ENCODE measurements around the gene NEU4. TPM values are rescaled to one million over a fixed set of nuclear protein-coding genes. Genes with fewer than 3 reads are reported as not detected.

Gene NEU4
- total RNA-seq, 1 donor from 2014 or later = not detected

DNA sequence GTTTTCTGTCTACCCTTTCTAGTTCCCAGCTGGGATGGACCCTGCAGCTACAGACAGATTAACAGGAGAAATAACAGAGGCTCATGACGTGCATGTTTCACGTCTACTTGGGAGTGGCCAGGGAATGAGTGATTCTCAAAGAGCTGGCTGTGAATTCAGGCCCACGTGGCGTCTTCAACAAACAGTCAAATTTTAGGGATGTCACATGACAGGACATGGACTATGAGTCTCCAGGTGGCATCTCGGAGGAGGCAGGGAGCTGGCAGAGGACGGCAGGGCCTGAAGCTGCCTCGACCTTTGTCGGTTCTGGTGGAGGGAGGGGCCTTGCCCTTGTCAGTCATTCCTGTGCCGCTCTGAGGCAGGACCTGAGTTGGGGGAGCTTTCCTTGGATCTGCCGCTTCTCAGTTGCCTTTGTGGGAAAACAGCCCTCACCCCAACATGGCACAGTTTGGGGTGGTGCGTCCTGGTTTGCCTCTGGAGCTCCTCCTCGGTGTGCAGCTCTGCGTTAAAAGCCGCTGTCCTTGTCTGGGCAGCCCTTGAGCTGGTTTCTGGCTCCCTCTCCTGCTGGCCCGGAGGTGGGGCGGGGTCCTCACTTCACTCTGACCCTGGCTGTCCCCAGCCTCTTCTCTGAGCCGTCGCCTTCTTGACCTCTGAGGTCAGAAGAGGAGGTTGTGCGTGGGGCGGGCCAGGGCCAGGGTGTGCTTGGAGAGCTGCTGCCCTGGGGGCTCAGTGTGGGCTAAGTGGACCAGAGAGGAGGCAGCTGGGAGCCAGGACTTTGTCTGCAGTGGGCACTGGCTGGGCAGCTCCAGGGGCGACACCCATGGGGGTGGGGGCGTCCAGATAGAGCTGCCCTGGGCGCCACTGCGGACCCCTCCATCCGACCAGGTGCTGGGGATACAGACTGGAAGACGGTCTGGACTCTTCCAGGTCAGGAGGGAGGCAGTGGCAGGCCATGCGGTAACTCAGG, 44.4 kb upstream of the NEU4 start:
- no peak for DNase-seq (ENCODE audit: low read depth)
- FAIRE-seq = peak; percentile 18

DNA sequence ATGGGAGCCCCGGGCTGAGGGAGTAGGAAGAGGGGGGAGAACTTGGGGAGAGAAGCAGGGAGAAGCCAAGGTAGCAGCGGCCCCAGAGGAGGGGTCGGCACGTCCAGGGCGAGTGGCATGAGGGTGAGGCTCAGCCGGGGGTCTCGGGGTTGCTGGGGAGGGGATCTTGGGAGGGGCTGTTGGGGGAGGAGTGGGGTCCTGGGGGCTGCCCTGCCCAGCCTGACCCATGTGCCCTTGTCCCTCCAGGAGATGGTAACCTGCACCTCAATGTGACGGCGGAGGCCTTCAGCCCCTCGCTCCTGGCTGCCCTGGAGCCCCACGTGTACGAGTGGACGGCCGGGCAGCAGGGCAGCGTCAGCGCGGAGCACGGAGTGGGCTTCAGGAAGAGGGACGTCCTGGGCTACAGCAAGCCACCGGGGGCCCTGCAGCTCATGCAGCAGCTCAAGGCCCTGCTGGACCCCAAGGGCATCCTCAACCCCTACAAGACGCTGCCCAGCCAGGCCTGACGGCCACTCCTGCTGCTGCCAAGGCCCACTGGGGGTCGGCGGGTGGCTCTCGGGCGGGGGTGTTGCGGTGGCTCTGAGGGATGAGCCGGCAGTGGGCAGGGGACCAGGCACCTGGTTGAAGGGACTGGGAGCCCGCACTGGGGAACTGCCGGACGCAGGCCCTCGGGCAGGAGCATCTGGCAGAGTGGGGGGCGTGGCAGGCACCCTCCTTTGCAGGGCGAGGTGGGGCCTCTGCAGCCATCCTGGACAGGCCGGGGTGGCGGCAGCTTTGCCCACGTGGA, 41.3 kb upstream of the NEU4 start:
- FAIRE-seq (no peak), DNase-seq (ENCODE audit: low read depth) (no peak)
- TF ChIP-seq, protein P1, sequence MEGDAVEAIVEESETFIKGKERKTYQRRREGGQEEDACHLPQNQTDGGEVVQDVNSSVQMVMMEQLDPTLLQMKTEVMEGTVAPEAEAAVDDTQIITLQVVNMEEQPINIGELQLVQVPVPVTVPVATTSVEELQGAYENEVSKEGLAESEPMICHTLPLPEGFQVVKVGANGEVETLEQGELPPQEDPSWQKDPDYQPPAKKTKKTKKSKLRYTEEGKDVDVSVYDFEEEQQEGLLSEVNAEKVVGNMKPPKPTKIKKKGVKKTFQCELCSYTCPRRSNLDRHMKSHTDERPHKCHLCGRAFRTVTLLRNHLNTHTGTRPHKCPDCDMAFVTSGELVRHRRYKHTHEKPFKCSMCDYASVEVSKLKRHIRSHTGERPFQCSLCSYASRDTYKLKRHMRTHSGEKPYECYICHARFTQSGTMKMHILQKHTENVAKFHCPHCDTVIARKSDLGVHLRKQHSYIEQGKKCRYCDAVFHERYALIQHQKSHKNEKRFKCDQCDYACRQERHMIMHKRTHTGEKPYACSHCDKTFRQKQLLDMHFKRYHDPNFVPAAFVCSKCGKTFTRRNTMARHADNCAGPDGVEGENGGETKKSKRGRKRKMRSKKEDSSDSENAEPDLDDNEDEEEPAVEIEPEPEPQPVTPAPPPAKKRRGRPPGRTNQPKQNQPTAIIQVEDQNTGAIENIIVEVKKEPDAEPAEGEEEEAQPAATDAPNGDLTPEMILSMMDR (IDR thresholded peaks at IDR 0.05; ENCODE audit: insufficient read depth, low read length, severe bottlenecking) = no peak

More for the DNA sequence above, 44.4 kb upstream of the NEU4 start:
- Histone ChIP-seq H3K36me3 (ENCODE audit: control insufficient read depth, insufficient read depth, low read length) (no peaks in the 10 kb centered on the region), H3K27me3 (ENCODE audit: control insufficient read depth, insufficient read depth, low read length) (no peaks in the 10 kb centered on the region), H3K4me3 (ENCODE audit: low read depth, low read length) (no peak overlapping the region)
- TF ChIP-seq, protein P1 (IDR thresholded peaks at IDR 0.05; ENCODE audit: insufficient read depth, low read length, severe bottlenecking) = no peak

DNA sequence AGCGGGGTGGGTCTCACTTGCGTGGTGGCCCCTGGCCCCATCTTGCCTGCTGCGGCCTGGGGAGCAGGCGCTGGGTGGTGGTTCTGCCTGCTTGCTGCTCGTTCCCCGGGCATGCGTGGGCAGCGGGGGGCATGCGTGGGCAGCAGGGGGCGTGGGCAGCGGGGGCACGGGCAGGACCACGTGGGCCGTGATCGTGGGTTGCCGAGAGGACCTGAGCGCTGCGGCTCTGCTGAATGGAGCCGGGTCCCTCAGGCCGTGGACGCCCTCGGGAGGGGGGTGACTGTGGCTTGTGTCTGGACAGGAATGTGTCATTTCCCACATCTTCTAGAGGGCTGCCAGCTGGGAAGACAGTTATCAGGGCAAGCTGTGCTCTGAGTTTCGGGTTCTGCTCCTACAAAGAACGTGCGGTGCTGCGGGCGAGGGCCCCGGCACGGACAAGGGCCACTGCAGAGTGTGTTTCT, 40.7 kb upstream of the NEU4 start:
- H3K4me3 ChIP-seq (ENCODE audit: low read depth, low read length) = no peak overlapping the region
- TF ChIP-seq, protein P1 (IDR thresholded peaks at IDR 0.05; ENCODE audit: insufficient read depth, low read length, severe bottlenecking) = no peak
- H3K36me3 ChIP-seq (ENCODE audit: control insufficient read depth, insufficient read depth, low read length) = no peaks in the 10 kb centered on the region
- DNase-seq (ENCODE audit: low read depth) (no peak), FAIRE-seq (no peak)
- no peaks in the 10 kb centered on the region for H3K27me3 ChIP-seq (ENCODE audit: control insufficient read depth, insufficient read depth, low read length)

More for the DNA sequence above, 41.3 kb upstream of the NEU4 start:
- Histone ChIP-seq H3K4me3 (ENCODE audit: low read depth, low read length) (no peak overlapping the region), H3K27me3 (ENCODE audit: control insufficient read depth, insufficient read depth, low read length) (no peaks in the 10 kb centered on the region), H3K36me3 (ENCODE audit: control insufficient read depth, insufficient read depth, low read length) (no peaks in the 10 kb centered on the region)

DNA sequence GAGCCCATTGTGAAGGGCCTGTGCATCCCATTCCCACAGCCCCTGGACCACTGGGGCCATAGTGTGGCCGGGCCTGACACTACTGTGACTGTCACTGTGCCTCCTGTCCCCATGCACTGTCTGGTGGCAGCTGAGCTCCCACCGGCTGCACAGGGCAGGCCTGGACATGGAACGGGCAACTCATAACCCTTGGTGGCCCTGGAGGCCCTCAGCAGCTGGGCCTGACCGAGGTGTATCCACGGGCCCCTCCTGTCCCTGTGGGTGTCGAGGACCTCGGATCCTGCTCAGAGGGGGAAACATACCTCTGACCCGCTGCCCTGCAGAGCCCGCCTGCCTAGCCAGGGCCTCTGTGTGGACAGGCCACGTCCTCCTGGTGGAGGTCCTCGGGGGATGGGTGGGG, 40.1 kb upstream of the NEU4 start:
- FAIRE-seq (no peak), DNase-seq (ENCODE audit: low read depth) (no peak)
- H3K4me3 ChIP-seq (ENCODE audit: low read depth, low read length) = no peak overlapping the region
- TF ChIP-seq, protein P1 (IDR thresholded peaks at IDR 0.05; ENCODE audit: insufficient read depth, low read length, severe bottlenecking) = no peak
- no peaks in the 10 kb centered on the region for H3K36me3 ChIP-seq (ENCODE audit: control insufficient read depth, insufficient read depth, low read length)
- H3K27me3 ChIP-seq (ENCODE audit: control insufficient read depth, insufficient read depth, low read length) = no peaks in the 10 kb centered on the region

DNA sequence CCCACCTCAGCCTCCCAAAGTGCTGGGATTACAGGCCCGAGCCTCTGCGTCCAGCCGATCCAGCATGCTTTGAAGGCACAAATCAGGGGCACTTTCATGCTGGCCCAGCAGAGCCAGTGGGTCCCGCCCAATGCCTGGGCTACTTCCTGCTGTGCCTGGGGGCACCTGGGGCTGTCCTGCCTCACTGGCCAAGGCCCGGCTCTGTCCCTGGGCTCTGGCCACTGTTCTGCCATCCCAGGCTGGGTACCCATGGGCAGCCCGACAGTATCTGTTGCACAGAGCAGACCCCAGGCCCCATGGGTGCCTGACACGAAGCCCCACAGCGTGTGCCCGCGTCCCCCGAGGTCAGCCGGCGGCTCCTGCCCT, 39.2 kb upstream of the NEU4 start:
- Histone ChIP-seq H3K4me3 (ENCODE audit: low read depth, low read length) (no peak overlapping the region), H3K36me3 (ENCODE audit: control insufficient read depth, insufficient read depth, low read length) (no peaks in the 10 kb centered on the region), H3K27me3 (ENCODE audit: control insufficient read depth, insufficient read depth, low read length) (no peaks in the 10 kb centered on the region)
- TF ChIP-seq, protein P1 (IDR thresholded peaks at IDR 0.05; ENCODE audit: insufficient read depth, low read length, severe bottlenecking) = no peak
- no peak for FAIRE-seq
- no peak for DNase-seq (ENCODE audit: low read depth)

All from bronchial epithelial cell (primary cell).